K562 (cell line): ENCODE measurements around the gene IGFALS.

Experiments
- CCNT2 ChIP-seq: IDR thresholded peaks from 2 replicates; pipeline ENCODE4 v1.6.1; 2011; ENCODE audit warnings: borderline replicate concordance, low read depth, mild to moderate bottlenecking, moderate library complexity, mixed read lengths, low read length; ENCODE audit not compliant: insufficient read length; ENCODE audit errors: extremely low read depth
- CTCF ChIP-seq, 3 experiments: IDR thresholded peaks in 2 of 3; conservative IDR thresholded peaks in 1 of 3; 2 replicates each; pipeline ENCODE4 v1.5.1; 2011 to 2012; ENCODE audit warnings: low read length in 3 of 3, mild to moderate bottlenecking in 3 of 3, control low read depth in 2 of 3, improper control_type of control experiment in 1 of 3, inconsistent platforms in 1 of 3, low read depth in 1 of 3, mixed read lengths in 1 of 3, moderate library complexity in 1 of 3; ENCODE audit not compliant: insufficient read depth in 2 of 3
- FOXK2 ChIP-seq, 2 experiments: fragments of 450-650 bp; IDR thresholded peaks in 1 of 2; conservative IDR thresholded peaks in 1 of 2; 2 replicates each; pipeline ENCODE4 v1.6.1; 2016; ENCODE audit warnings: low read depth in 2 of 2, mild to moderate bottlenecking in 1 of 2
- HDAC3 ChIP-seq: fragments of 450-650 bp; IDR thresholded peaks from 2 replicates; pipeline ENCODE4 v1.6.1; 2018; ENCODE audit warnings: borderline replicate concordance, mild to moderate bottlenecking, moderate library complexity; ENCODE audit not compliant: partially characterized antibody
- IRF9 ChIP-seq: fragments of 450-650 bp; IDR thresholded peaks from 2 replicates; pipeline ENCODE4 v1.6.1; 2016; ENCODE audit warnings: missing biosample characterization, missing genetic modification characterization
- KLF16 ChIP-seq: IDR thresholded peaks from 2 replicates; pipeline ENCODE4 v1.6.1; 2016; ENCODE audit warnings: antibody characterized with exemption
- LARP7 ChIP-seq: fragments of 450-650 bp; IDR thresholded peaks from 2 replicates; pipeline ENCODE4 v1.6.1; 2016
- NCOA1 ChIP-seq: fragments of 450-650 bp; IDR thresholded peaks from 2 replicates; pipeline ENCODE4 v1.6.1; 2016; ENCODE audit warnings: low read depth
- TEAD4 ChIP-seq, 2 experiments: sonication (generic) in 1 of 2; formaldehyde crosslinking in 1 of 2; IDR thresholded peaks; 2 replicates each; pipeline versions ENCODE4 v1.6.1 to v1.8.0; 2012 to 2022; ENCODE audit warnings: borderline replicate concordance in 1 of 2, inconsistent platforms in 1 of 2, low read length in 1 of 2, mild to moderate bottlenecking in 1 of 2, missing genetic modification reagents in 1 of 2
- TSC22D4 ChIP-seq: fragments of 450-650 bp; IDR thresholded peaks from 2 replicates; pipeline ENCODE4 v1.6.1; 2016; ENCODE audit warnings: missing genetic modification characterization, missing biosample characterization, control low read depth
- ZHX1 ChIP-seq: fragments of 150-350 bp; conservative IDR thresholded peaks from 2 replicates; pipeline ENCODE4 v1.6.1; 2014; ENCODE audit warnings: low read length
- ZNF197 ChIP-seq: fragments of 200-800 bp; sonication (Bioruptor generic); IDR thresholded peaks from 2 replicates; pipeline ENCODE4 v1.6.1; 2016; ENCODE audit warnings: low read depth, missing genetic modification characterization, missing compliant biosample characterization
- TF ChIP-seq, protein P1 (sequence below): sonication (generic); formaldehyde crosslinking; IDR thresholded peaks from 2 replicates; pipeline ENCODE4 v1.9.0; 2022; ENCODE audit warnings: mild to moderate bottlenecking, missing genetic modification reagents
- TF ChIP-seq, protein P2 (sequence below): fragments of 250-450 bp; sonication (Bioruptor Pico); IDR thresholded peaks from 2 replicates; pipeline ENCODE4 v1.8.0; 2022; ENCODE audit warnings: inconsistent platforms, mild to moderate bottlenecking, moderate library complexity, borderline replicate concordance

DNA sequence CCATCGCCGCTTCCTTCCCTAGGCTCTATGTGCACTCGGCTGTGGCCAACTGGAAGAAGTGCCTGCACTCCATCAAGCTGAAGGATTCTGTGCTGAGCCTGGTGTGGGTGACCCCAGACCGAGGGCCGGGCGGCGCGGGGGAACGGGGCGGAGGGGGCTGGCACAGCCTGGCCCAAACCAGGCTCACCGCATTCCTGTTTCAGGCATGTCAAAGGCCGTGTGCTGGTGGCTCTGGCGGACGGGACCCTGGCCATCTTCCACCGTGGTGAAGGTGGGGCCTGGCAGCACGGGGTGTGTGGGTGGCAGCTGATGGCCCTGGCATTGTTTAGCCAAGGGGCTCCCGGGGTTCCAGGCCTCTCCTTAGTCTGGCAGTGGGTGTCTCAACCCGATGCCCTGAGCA lies 26.8 kb downstream of the IGFALS start:
- TF ChIP-seq ZHX1 (no peak), CTCF (IDR thresholded peaks at IDR 0.05 in 2 of 3, conservative IDR thresholded peaks at IDR 0.05 in 1 of 3; ENCODE audit: insufficient read depth in 2 of 3, low read depth in 1 of 3, low read length in 3 of 3) (no peak), ZNF197 (no peak), CCNT2 (no peak), LARP7 (no peak), TEAD4 (IDR thresholded peaks at IDR 0.05; ENCODE audit: low read length) (no peak), TEAD4 (CRISPR knock-in tag; IDR thresholded peaks at IDR 0.05; ENCODE audit: borderline replicate concordance) (no peak), FOXK2 (conservative IDR thresholded peaks at IDR 0.05 in 1 of 2, IDR thresholded peaks at IDR 0.05 in 1 of 2; ENCODE audit: low read depth in 2 of 2) (no peak), HDAC3 (no peak), TSC22D4 (tag) (no peak), NCOA1 (no peak), IRF9 (no peak), KLF16 (no peak)
- TF ChIP-seq, protein P1, sequence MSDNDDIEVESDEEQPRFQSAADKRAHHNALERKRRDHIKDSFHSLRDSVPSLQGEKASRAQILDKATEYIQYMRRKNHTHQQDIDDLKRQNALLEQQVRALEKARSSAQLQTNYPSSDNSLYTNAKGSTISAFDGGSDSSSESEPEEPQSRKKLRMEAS = no peak
- TF ChIP-seq, protein P2, sequence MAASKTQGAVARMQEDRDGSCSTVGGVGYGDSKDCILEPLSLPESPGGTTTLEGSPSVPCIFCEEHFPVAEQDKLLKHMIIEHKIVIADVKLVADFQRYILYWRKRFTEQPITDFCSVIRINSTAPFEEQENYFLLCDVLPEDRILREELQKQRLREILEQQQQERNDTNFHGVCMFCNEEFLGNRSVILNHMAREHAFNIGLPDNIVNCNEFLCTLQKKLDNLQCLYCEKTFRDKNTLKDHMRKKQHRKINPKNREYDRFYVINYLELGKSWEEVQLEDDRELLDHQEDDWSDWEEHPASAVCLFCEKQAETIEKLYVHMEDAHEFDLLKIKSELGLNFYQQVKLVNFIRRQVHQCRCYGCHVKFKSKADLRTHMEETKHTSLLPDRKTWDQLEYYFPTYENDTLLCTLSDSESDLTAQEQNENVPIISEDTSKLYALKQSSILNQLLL = no peak
